ENCODE measurements around the gene MYBBP1A. TPM values are rescaled to one million over a fixed set of nuclear protein-coding genes. Genes with fewer than 3 reads are reported as not detected.

The MYBBP1A gene
- total RNA-seq, 4 donors from 2014 or later: 73.4 to 127 (median 83.8) TPM

- H3K27me3 ChIP-seq: no peaks in the 10 kb centered on the region
- peak overlapping the region; percentile 77 for H3K27ac ChIP-seq
- no peaks in the 10 kb centered on the region for H3K9me3 ChIP-seq
- WGBS: 92% methylated on average over 16 of the region's 19 CpGs
- peaks cover 18% of the 10 kb centered on the region for H3K4me1 ChIP-seq
- no peaks in the 10 kb centered on the region for H3K36me3 ChIP-seq
- no peak overlapping the region for H3K4me3 ChIP-seq
- DNase-seq (ENCODE audit: low spot score in 2 of 2): no peak
- no peak for TF ChIP-seq POLR2A (IDR thresholded peaks at IDR 0.05)
- no peak for TF ChIP-seq CTCF (IDR thresholded peaks at IDR 0.05)
- TF ChIP-seq EP300 (IDR thresholded peaks at IDR 0.05): no peak
- no peak for TF ChIP-seq POLR2AphosphoS5 (IDR thresholded peaks at IDR 0.05)
Measured at GRCh38 chr17:4520060-4520893, 34.9 kb downstream of the MYBBP1A start.

GRCh38 chr17:4519361-4519788, 35.8 kb downstream of the MYBBP1A start:
- no peak for DNase-seq (ENCODE audit: low spot score in 2 of 2)
- peaks cover 27% of the 10 kb centered on the region for H3K4me1 ChIP-seq
- no peaks in the 10 kb centered on the region for H3K9me3 ChIP-seq
- TF ChIP-seq POLR2AphosphoS5 (IDR thresholded peaks at IDR 0.05): no peak
- no peak for TF ChIP-seq EP300 (IDR thresholded peaks at IDR 0.05)
- TF ChIP-seq POLR2A (IDR thresholded peaks at IDR 0.05): no peak
- TF ChIP-seq CTCF (IDR thresholded peaks at IDR 0.05): no peak
- WGBS: 62% methylated on average over 3 of the region's 14 CpGs
- H3K4me3 ChIP-seq: no peak overlapping the region
- no peaks in the 10 kb centered on the region for H3K27me3 ChIP-seq
- no peaks in the 10 kb centered on the region for H3K36me3 ChIP-seq
- H3K27ac ChIP-seq: peak overlapping the region; percentile 77

- no peak for TF ChIP-seq POLR2AphosphoS5 (IDR thresholded peaks at IDR 0.05)
- no peak for TF ChIP-seq EP300 (IDR thresholded peaks at IDR 0.05)
- TF ChIP-seq CTCF (IDR thresholded peaks at IDR 0.05): no peak
- TF ChIP-seq POLR2A (IDR thresholded peaks at IDR 0.05): no peak
- Histone ChIP-seq H3K27me3 (no peaks in the 10 kb centered on the region), H3K4me1 (peaks cover 32% of the 10 kb centered on the region), H3K9me3 (no peaks in the 10 kb centered on the region), H3K36me3 (no peaks in the 10 kb centered on the region), H3K4me3 (no peak overlapping the region), H3K27ac (peak overlapping the region; percentile 76)
- DNase-seq (ENCODE audit: low spot score in 2 of 2): no peak
- WGBS: 95% methylated on average over 10 of the region's 10 CpGs
Measured at GRCh38 chr17:4518901-4519300, 36.3 kb downstream of the MYBBP1A start.

GRCh38 chr17:4516735-4517134, 38.4 kb downstream of the MYBBP1A start:
- Histone ChIP-seq H3K4me3 (no peak overlapping the region), H3K36me3 (no peaks in the 10 kb centered on the region), H3K9me3 (no peaks in the 10 kb centered on the region), H3K4me1 (peaks cover 40% of the 10 kb centered on the region), H3K27ac (no peak overlapping the region), H3K27me3 (no peaks in the 10 kb centered on the region)
- no peak for DNase-seq (ENCODE audit: low spot score in 2 of 2)
- 61% methylated on average over 11 of the region's 11 CpGs for WGBS
- TF ChIP-seq CTCF (IDR thresholded peaks at IDR 0.05): no peak
- TF ChIP-seq POLR2A (IDR thresholded peaks at IDR 0.05): no peak
- TF ChIP-seq POLR2AphosphoS5 (IDR thresholded peaks at IDR 0.05): no peak
- no peak for TF ChIP-seq EP300 (IDR thresholded peaks at IDR 0.05)

GRCh38 chr17:4515501-4515900, 39.7 kb downstream of the MYBBP1A start:
- no CpG with 5 or more reads among the region's 5 CpGs for WGBS
- H3K4me1 ChIP-seq: peaks cover 41% of the 10 kb centered on the region
- no peak overlapping the region for H3K27ac ChIP-seq
- DNase-seq (ENCODE audit: low spot score in 2 of 2): no peak
- H3K4me3 ChIP-seq: no peak overlapping the region
- TF ChIP-seq CTCF (IDR thresholded peaks at IDR 0.05): no peak
- no peak for TF ChIP-seq POLR2AphosphoS5 (IDR thresholded peaks at IDR 0.05)
- TF ChIP-seq POLR2A (IDR thresholded peaks at IDR 0.05): no peak
- TF ChIP-seq EP300 (IDR thresholded peaks at IDR 0.05): no peak
- H3K9me3 ChIP-seq: no peaks in the 10 kb centered on the region
- no peaks in the 10 kb centered on the region for H3K27me3 ChIP-seq
- H3K36me3 ChIP-seq: no peaks in the 10 kb centered on the region
